SK-N-MC (cell line): ENCODE data around the gene SLC38A10.

ENCODE experiments used
- EZH2 ChIP-seq: fragments of 200-600 bp; sonication (generic); IDR thresholded peaks from one replicate; pipeline ENCODE4 v1.6.1; 2017; ENCODE audit warnings: antibody characterized with exemption
- FOXP2 ChIP-seq: optimal IDR thresholded peaks from 2 replicates; pipeline ENCODE3; 2011; ENCODE audit warnings: mild to moderate bottlenecking, moderate library complexity; ENCODE audit not compliant: insufficient read depth; ENCODE audit errors: extremely low read length, control extremely low read depth
- POLR2AphosphoS5 ChIP-seq: IDR thresholded peaks from 2 replicates; pipeline ENCODE4 v1.6.1; 2012; ENCODE audit warnings: mild to moderate bottlenecking, low read depth, low read length, borderline replicate concordance

- TF ChIP-seq POLR2AphosphoS5: no peak
- TF ChIP-seq EZH2: no peak
- no peak for TF ChIP-seq FOXP2
These were observed 50.0 kb downstream of the SLC38A10 start for GRCh38 chr17:81245024-81245664.
